ENCODE measurements around the gene UTS2R.
"Not testable (repeated sequence)": the region's sequence is repeated elsewhere in the genome, so short reads cannot be mapped to it uniquely, and the experiment has no call there.

UTS2R gene

GRCh38 chr17:82374626-82375331 lies 3.2 kb downstream of the UTS2R start:
- Histone ChIP-seq H2AFZ (ENCODE audit: low read depth, low read length) (no peak overlapping the region), H3K9me3 (ENCODE audit: insufficient read depth, low read length) (no peaks in the 10 kb centered on the region), H4K20me1 (ENCODE audit: insufficient read depth, low read length) (no peaks in the 10 kb centered on the region), H3K4me3 (ENCODE audit: low read length) (no peak overlapping the region), H3K9ac (ENCODE audit: low read length) (no peak overlapping the region), H3K27me3 (ENCODE audit: low read depth, low read length) (peaks cover 4% of the 10 kb centered on the region), H3K4me2 (ENCODE audit: low read length) (no peak overlapping the region), H3K27ac (ENCODE audit: low read length) (no peak overlapping the region), H3K4me1 (ENCODE audit: low read length) (peaks cover 6% of the 10 kb centered on the region), H3K79me2 (ENCODE audit: low read length) (no peaks in the 10 kb centered on the region), H3K36me3 (replicated peaks; ENCODE audit: low read depth, low read length) (no peaks in the 10 kb centered on the region)
- TF ChIP-seq CTCF (IDR thresholded peaks at IDR 0.05; ENCODE audit: low read depth, low read length), result no peak
- no peak for TF ChIP-seq EZH2phosphoT487 (IDR thresholded peaks at IDR 0.05; ENCODE audit: low read depth)

- Histone ChIP-seq H3K27me3 (ENCODE audit: low read depth, low read length) (peaks cover 4% of the 10 kb centered on the region), H4K20me1 (ENCODE audit: insufficient read depth, low read length) (no peaks in the 10 kb centered on the region)
Measured at GRCh38 chr17:82375359-82376041, 3.9 kb downstream of the UTS2R start.

GRCh38 chr17:82376042-82376730 lies 4.6 kb downstream of the UTS2R start:
- H3K9ac ChIP-seq (ENCODE audit: low read length), result no peak overlapping the region
- peaks cover 4% of the 10 kb centered on the region for H3K27me3 ChIP-seq (ENCODE audit: low read depth, low read length)
- H4K20me1 ChIP-seq (ENCODE audit: insufficient read depth, low read length), result no peaks in the 10 kb centered on the region
- no peak overlapping the region for H2AFZ ChIP-seq (ENCODE audit: low read depth, low read length)
- no peaks in the 10 kb centered on the region for H3K79me2 ChIP-seq (ENCODE audit: low read length)
- TF ChIP-seq CTCF (IDR thresholded peaks at IDR 0.05; ENCODE audit: low read depth, low read length) (no peak), EZH2phosphoT487 (IDR thresholded peaks at IDR 0.05; ENCODE audit: low read depth) (no peak)
- no peaks in the 10 kb centered on the region for H3K9me3 ChIP-seq (ENCODE audit: insufficient read depth, low read length)
- H3K4me1 ChIP-seq (ENCODE audit: low read length), result no peaks in the 10 kb centered on the region
- H3K27ac ChIP-seq (ENCODE audit: low read length), result no peak overlapping the region
- no peaks in the 10 kb centered on the region for H3K36me3 ChIP-seq (replicated peaks; ENCODE audit: low read depth, low read length)
- no peak overlapping the region for H3K4me2 ChIP-seq (ENCODE audit: low read length)
- no peak overlapping the region for H3K4me3 ChIP-seq (ENCODE audit: low read length)

More at GRCh38 chr17:82375359-82376041, 3.9 kb downstream of the UTS2R start:
- TF ChIP-seq CTCF (IDR thresholded peaks at IDR 0.05; ENCODE audit: low read depth, low read length) (no peak), EZH2phosphoT487 (IDR thresholded peaks at IDR 0.05; ENCODE audit: low read depth) (no peak)
- Histone ChIP-seq H3K9me3 (ENCODE audit: insufficient read depth, low read length) (no peaks in the 10 kb centered on the region), H3K9ac (ENCODE audit: low read length) (no peak overlapping the region), H3K36me3 (replicated peaks; ENCODE audit: low read depth, low read length) (no peaks in the 10 kb centered on the region), H2AFZ (ENCODE audit: low read depth, low read length) (no peak overlapping the region), H3K4me3 (ENCODE audit: low read length) (no peak overlapping the region), H3K4me2 (ENCODE audit: low read length) (no peak overlapping the region), H3K4me1 (ENCODE audit: low read length) (peaks cover 4% of the 10 kb centered on the region), H3K79me2 (ENCODE audit: low read length) (no peaks in the 10 kb centered on the region), H3K27ac (ENCODE audit: low read length) (no peak overlapping the region)

GRCh38 chr17:82377294-82377693 lies 5.7 kb downstream of the UTS2R start:
- H3K79me2 ChIP-seq (ENCODE audit: low read length); H3K27ac ChIP-seq (ENCODE audit: low read length); H4K20me1 ChIP-seq (ENCODE audit: insufficient read depth, low read length); H3K36me3 ChIP-seq (replicated peaks; ENCODE audit: low read depth, low read length); H3K4me2 ChIP-seq (ENCODE audit: low read length); H3K4me1 ChIP-seq (ENCODE audit: low read length); H3K9ac ChIP-seq (ENCODE audit: low read length); H3K9me3 ChIP-seq (ENCODE audit: insufficient read depth, low read length); H3K27me3 ChIP-seq (ENCODE audit: low read depth, low read length); H2AFZ ChIP-seq (ENCODE audit: low read depth, low read length); H3K4me3 ChIP-seq (ENCODE audit: low read length): not testable (repeated sequence)
